Smooth muscle cell (in vitro differentiated cells): ENCODE results near the gene SYTL4. TPM values are rescaled to one million over a fixed set of nuclear protein-coding genes. Genes with fewer than 3 reads are reported as not detected.

Experiments used
- DNase-seq: peaks from one replicate; lab custom pipeline; 2025; ENCODE audit not compliant: unreplicated experiment; lab: John Stamatoyannopoulos, UW
- H2AFZ ChIP-seq: fragments of 200-600 bp; sonication (generic); 2 replicates; pipeline ENCODE4 v1.6.0; 2016; ENCODE audit warnings: antibody characterized with exemption, low read depth, mild to moderate bottlenecking
- H3F3A ChIP-seq: fragments of 200-600 bp; sonication (generic); 2 replicates; pipeline ENCODE4 v1.6.0; 2017; ENCODE audit warnings: antibody characterized with exemption, low read depth
- H3K27ac ChIP-seq: fragments of 200-600 bp; sonication (generic); 2 replicates; pipeline ENCODE4 v1.5.1; 2016; ENCODE audit warnings: low read depth, mild to moderate bottlenecking
- H3K27me3 ChIP-seq: fragments of 200-600 bp; sonication (generic); 2 replicates; pipeline ENCODE4 v1.6.1; 2016; ENCODE audit warnings: low read depth, mild to moderate bottlenecking
- H3K36me3 ChIP-seq: fragments of 200-600 bp; sonication (generic); 2 replicates; pipeline ENCODE4 v1.5.1; 2016; ENCODE audit warnings: low read depth
- H3K4me1 ChIP-seq: fragments of 200-600 bp; sonication (generic); 2 replicates; pipeline ENCODE4 v1.5.1; 2016; ENCODE audit warnings: low read depth
- H3K4me2 ChIP-seq: fragments of 200-600 bp; sonication (generic); 2 replicates; pipeline ENCODE4 v1.6.0; 2016; ENCODE audit warnings: mild to moderate bottlenecking
- H3K4me3 ChIP-seq: fragments of 200-600 bp; sonication (generic); 2 replicates; pipeline ENCODE4 v1.5.1; 2016; ENCODE audit warnings: mild to moderate bottlenecking
- H3K79me2 ChIP-seq: fragments of 200-600 bp; sonication (generic); 2 replicates; pipeline ENCODE4 v1.6.0; 2016; ENCODE audit warnings: low read depth, mild to moderate bottlenecking
- H3K9ac ChIP-seq: fragments of 200-600 bp; sonication (generic); 2 replicates; pipeline ENCODE4 v1.6.0; 2016; ENCODE audit warnings: low read depth
- H3K9me3 ChIP-seq: fragments of 200-600 bp; sonication (generic); replicated peaks from 2 replicates; pipeline ENCODE4 v1.5.1; 2016; ENCODE audit warnings: low read depth
- H4K20me1 ChIP-seq: fragments of 200-600 bp; sonication (generic); 2 replicates; pipeline ENCODE4 v1.6.0; 2016; ENCODE audit warnings: low read depth
- WGBS: methylation state at CpG from one replicate; pipeline ENCODE4 v1.1.7; 2016; ENCODE audit warnings: low lambda C conversion rate; 5-methylcytosine and 5-hydroxymethylcytosine counted together
- polyA plus RNA-seq: library from polyadenylated mRNA; unstranded; fragments of >200 nt; fragmentation: Nextera tagmentation; extraction: Ambion mirVana; gene quantifications from 2 replicates; pipeline ENCODE4 v1.2.1, GENCODE V29; 2016
- total RNA-seq: library from RNA; depleted of rRNA; stranded (reverse); fragments of >200 nt; gene quantifications from 2 replicates; pipeline ENCODE4 v1.2.3, GENCODE V29; 2014
- TF ChIP-seq, protein P1 (sequence below): fragments of 200-600 bp; sonication (generic); IDR thresholded peaks from 2 replicates; pipeline ENCODE4 v1.5.1; 2017; ENCODE audit warnings: borderline replicate concordance, mild to moderate bottlenecking, antibody characterized with exemption; ENCODE audit not compliant: insufficient read depth, poor library complexity, severe bottlenecking

SYTL4 gene
- total and polyA plus RNA-seq, 2 experiments from 2014 or later: 6.6 to 8.0 TPM

DNA sequence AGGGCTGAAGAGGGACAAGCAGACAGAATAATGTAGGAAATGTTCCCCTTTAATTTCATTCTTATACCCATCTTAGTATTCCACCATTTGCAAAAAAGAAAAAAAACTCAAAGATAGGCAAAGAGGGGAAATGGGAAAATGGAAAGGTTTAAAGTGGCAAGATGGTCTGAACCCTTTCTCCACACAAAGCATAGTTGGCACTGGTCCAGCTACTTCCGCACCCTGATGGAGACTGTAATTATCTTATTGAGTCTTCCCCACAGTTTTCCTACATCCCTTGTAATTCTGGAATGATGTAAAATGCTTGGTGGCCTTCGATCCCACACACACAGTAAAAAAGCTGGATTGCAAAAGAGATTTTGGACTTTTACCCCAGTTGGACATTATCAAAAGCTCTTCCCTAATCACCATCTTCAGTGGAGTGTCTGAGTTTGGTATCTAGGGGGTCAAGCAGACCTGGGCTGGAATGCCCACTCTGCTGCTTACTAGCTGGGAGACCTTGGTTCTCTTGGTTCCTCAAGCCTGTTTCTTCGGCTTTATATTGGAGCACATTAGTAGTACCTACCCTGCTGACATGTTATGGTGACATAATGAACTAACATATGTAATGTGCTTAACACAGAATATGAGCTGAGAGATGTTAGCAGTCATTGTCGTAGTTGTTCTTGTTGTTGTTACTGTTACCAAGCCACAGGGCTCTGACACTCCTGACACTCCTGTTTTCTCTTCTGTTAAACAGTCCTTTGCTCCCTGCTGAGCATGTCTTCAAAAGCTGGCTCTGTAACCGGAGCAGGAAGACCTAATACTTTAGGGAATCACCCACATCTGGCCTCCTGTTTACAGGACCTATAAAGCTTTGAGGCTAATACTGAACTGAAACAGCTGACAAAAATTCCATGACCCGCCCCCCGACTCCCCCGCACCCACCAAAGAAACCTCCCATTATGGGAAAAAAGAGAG, 83.2 kb downstream of the SYTL4 start:
- H2AFZ ChIP-seq: no peak overlapping the region
- no peaks in the 10 kb centered on the region for H4K20me1 ChIP-seq
- H3K27ac ChIP-seq: peak overlapping the region; percentile 94
- H3K4me3 ChIP-seq: no peak overlapping the region
- H3K4me2 ChIP-seq: peak overlapping the region; percentile 63
- WGBS: 47% methylated on average over 8 of the region's 8 CpGs
- H3K4me1 ChIP-seq: peaks cover 11% of the 10 kb centered on the region
- peak; percentile 8 for DNase-seq
- TF ChIP-seq, protein P1, sequence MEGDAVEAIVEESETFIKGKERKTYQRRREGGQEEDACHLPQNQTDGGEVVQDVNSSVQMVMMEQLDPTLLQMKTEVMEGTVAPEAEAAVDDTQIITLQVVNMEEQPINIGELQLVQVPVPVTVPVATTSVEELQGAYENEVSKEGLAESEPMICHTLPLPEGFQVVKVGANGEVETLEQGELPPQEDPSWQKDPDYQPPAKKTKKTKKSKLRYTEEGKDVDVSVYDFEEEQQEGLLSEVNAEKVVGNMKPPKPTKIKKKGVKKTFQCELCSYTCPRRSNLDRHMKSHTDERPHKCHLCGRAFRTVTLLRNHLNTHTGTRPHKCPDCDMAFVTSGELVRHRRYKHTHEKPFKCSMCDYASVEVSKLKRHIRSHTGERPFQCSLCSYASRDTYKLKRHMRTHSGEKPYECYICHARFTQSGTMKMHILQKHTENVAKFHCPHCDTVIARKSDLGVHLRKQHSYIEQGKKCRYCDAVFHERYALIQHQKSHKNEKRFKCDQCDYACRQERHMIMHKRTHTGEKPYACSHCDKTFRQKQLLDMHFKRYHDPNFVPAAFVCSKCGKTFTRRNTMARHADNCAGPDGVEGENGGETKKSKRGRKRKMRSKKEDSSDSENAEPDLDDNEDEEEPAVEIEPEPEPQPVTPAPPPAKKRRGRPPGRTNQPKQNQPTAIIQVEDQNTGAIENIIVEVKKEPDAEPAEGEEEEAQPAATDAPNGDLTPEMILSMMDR: no peak
- peaks cover 3% of the 10 kb centered on the region for H3F3A ChIP-seq
- H3K27me3 ChIP-seq: no peaks in the 10 kb centered on the region
- peak overlapping the region; percentile 82 for H3K9ac ChIP-seq
- H3K36me3 ChIP-seq: no peaks in the 10 kb centered on the region
- no peaks in the 10 kb centered on the region for H3K9me3 ChIP-seq
- peaks cover 16% of the 10 kb centered on the region for H3K79me2 ChIP-seq

DNA sequence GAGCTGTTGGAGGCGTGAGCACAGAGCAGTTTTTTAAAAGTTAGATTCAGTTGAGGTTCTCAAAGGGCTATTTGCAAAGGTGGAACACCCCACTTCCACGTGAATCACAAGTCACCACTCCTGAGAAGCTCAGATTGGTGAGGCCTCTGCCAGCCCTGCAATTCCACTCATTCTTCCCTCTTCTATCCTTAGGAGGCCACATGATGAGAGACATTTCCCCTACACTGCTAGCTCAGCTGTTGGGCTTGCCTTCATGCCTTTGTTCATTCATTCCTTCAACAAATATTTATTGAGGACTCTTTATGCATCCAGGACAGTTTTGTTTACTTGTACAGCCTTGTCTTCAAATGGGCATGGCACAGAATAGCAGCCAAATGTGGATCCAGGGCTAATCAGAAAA, 84.2 kb downstream of the SYTL4 start:
- H4K20me1 ChIP-seq: no peaks in the 10 kb centered on the region
- H3K27ac ChIP-seq: peak overlapping the region; percentile 94
- no peak for DNase-seq
- no peak overlapping the region for H3K4me3 ChIP-seq
- TF ChIP-seq, protein P1: no peak
- H3K36me3 ChIP-seq: no peaks in the 10 kb centered on the region
- no peak overlapping the region for H2AFZ ChIP-seq
- H3K4me2 ChIP-seq: peak overlapping the region; percentile 63
- H3K9me3 ChIP-seq: no peaks in the 10 kb centered on the region
- H3K27me3 ChIP-seq: no peaks in the 10 kb centered on the region
- H3F3A ChIP-seq: peaks cover under 1% of the 10 kb centered on the region
- H3K9ac ChIP-seq: peak overlapping the region; percentile 82
- H3K4me1 ChIP-seq: peaks cover 11% of the 10 kb centered on the region
- WGBS: 27% methylated on average over 2 of the region's 2 CpGs
- H3K79me2 ChIP-seq: peaks cover 16% of the 10 kb centered on the region

DNA sequence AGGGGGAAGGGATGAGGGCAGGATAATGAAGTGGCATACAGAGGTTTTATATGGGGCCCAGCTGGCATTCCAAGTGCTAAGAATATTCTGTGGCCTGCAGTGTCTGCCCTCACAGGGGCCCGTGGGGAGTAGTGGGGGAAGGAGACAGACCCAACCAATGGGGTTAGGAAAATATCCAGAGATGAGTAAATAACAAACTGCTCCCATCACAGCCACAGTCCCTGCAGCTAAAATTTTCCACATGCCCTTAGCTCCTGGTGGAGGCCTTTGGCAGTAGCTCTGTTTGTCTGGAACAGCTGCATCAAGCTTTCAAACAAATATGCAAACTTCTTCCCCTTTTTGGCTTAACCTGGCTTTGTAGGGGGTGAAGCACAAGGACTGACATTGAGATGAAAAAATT, 84.8 kb downstream of the SYTL4 start:
- Histone ChIP-seq H3K9ac (peak overlapping the region; percentile 82), H3K4me1 (peaks cover 11% of the 10 kb centered on the region), H2AFZ (no peak overlapping the region), H3K79me2 (peaks cover 16% of the 10 kb centered on the region), H3K4me2 (peak overlapping the region; percentile 80), H3K9me3 (no peaks in the 10 kb centered on the region), H3K27ac (peak overlapping the region; percentile 94), H3K4me3 (no peak overlapping the region), H3K27me3 (no peaks in the 10 kb centered on the region), H4K20me1 (no peaks in the 10 kb centered on the region), H3F3A (no peaks in the 10 kb centered on the region), H3K36me3 (no peaks in the 10 kb centered on the region)
- 9% methylated on average over 1 of the region's 1 CpG for WGBS
- peak; percentile 4 for DNase-seq
- TF ChIP-seq, protein P1: no peak
